IMR-90 (cell line): ENCODE results near the gene TACC3. TPM values are rescaled to one million over a fixed set of nuclear protein-coding genes. Genes with fewer than 3 reads are reported as not detected.

Experiments used
- ATAC-seq: fragments of 200-7000 bp; cut with Tn5 transposase; 2 replicates; pipeline ENCODE4 v1.9.1; 2020; ENCODE audit warnings: low read depth, mild to moderate bottlenecking, moderate library complexity
- BruUV-seq: library from RNA; stranded (reverse); fragments of 400-500 nt; replicated peaks from 2 replicates; lab custom pipeline; 2021; lab: Mats Ljungman, UMichigan
- CTCF ChIA-PET: fragments of 300-600 bp; formaldehyde crosslinking; extraction: SDS; loops from one replicate; lab custom pipeline; 2021; ENCODE audit warnings: antibody characterized with exemption; lab: Yijun Ruan, JAX
- POLR2A ChIA-PET: fragments of 300-600 bp; sonication (Branson Sonifier 250); formaldehyde crosslinking; loops from one replicate; lab custom pipeline; 2022; ENCODE audit warnings: antibody characterized with exemption; ENCODE audit not compliant: unreplicated experiment; lab: Charles Lee
- DNase-seq: peaks from one replicate; pipeline ENCODE4 v3.0.0; 2013
- H2AFZ ChIP-seq: replicated peaks from 2 replicates; pipeline ENCODE3; 2013; ENCODE audit warnings: low read length, mild to moderate bottlenecking; ENCODE audit not compliant: poor library complexity
- H2AK5ac ChIP-seq: 2 replicates; pipeline ENCODE4 v1.6.1; 2013; ENCODE audit warnings: low read depth, low read length, inconsistent platforms
- H2AK9ac ChIP-seq: replicated peaks from 2 replicates; pipeline ENCODE3; 2013; ENCODE audit warnings: mild to moderate bottlenecking, low read depth, low read length, moderate library complexity; ENCODE audit not compliant: poor library complexity
- H2BK120ac ChIP-seq: 2 replicates; pipeline ENCODE4 v1.6.1; 2013; ENCODE audit warnings: low read depth, low read length, inconsistent platforms
- H2BK15ac ChIP-seq: 3 replicates; pipeline ENCODE4 v1.6.1; 2013; ENCODE audit warnings: low read depth, low read length, inconsistent platforms
- H2BK20ac ChIP-seq: 2 replicates; pipeline ENCODE4 v1.6.1; 2013; ENCODE audit warnings: low read depth, mild to moderate bottlenecking, inconsistent platforms, low read length, moderate library complexity
- H2BK5ac ChIP-seq: 2 replicates; pipeline ENCODE4 v1.6.1; 2013; ENCODE audit warnings: mild to moderate bottlenecking, low read depth, low read length, inconsistent platforms; ENCODE audit not compliant: poor library complexity, severe bottlenecking
- H3K14ac ChIP-seq: replicated peaks from 2 replicates; pipeline ENCODE4 v1.6.1; 2013; ENCODE audit warnings: low read depth, low read length, inconsistent platforms
- H3K18ac ChIP-seq: 2 replicates; pipeline ENCODE4 v1.6.1; 2013; ENCODE audit warnings: low read depth, low read length, control low read depth
- H3K23ac ChIP-seq: 2 replicates; pipeline ENCODE4 v1.6.1; 2013; ENCODE audit warnings: low read depth, low read length, inconsistent platforms
- H3K27ac ChIP-seq: 2 replicates; pipeline ENCODE4 v1.5.1; 2013; ENCODE audit warnings: mild to moderate bottlenecking, control low read depth, low read length; ENCODE audit not compliant: insufficient read depth
- H3K27me3 ChIP-seq: 2 replicates; pipeline ENCODE4 v1.6.1; 2013; ENCODE audit warnings: low read length; ENCODE audit not compliant: control insufficient read depth, insufficient read depth
- H3K36me3 ChIP-seq: 2 replicates; pipeline ENCODE4 v1.6.1; 2013; ENCODE audit warnings: low read length, mixed read lengths; ENCODE audit not compliant: control insufficient read depth, insufficient read depth
- H3K4ac ChIP-seq: 2 replicates; pipeline ENCODE4 v1.6.1; 2013; ENCODE audit warnings: low read depth, low read length, inconsistent platforms
- H3K4me1 ChIP-seq: 2 replicates; pipeline ENCODE4 v1.6.1; 2013; ENCODE audit warnings: low read length, mixed read lengths; ENCODE audit not compliant: control insufficient read depth, insufficient read depth
- H3K4me2 ChIP-seq: 2 replicates; pipeline ENCODE4 v1.6.1; 2013; ENCODE audit warnings: low read depth, mild to moderate bottlenecking, control low read depth, low read length, moderate library complexity
- H3K4me3 ChIP-seq: 2 replicates; pipeline ENCODE4 v1.5.1; 2013; ENCODE audit warnings: low read depth, mild to moderate bottlenecking, control low read depth, low read length, moderate library complexity; ENCODE audit not compliant: insufficient read depth
- H3K56ac ChIP-seq: 2 replicates; pipeline ENCODE4 v1.6.1; 2013; ENCODE audit warnings: low read length, inconsistent platforms; ENCODE audit not compliant: insufficient read depth; ENCODE audit errors: extremely low read depth
- H3K79me1 ChIP-seq, 2 experiments: 2 replicates each; pipeline ENCODE4 v1.6.1; 2013; ENCODE audit warnings: low read length in 2 of 2, inconsistent platforms in 1 of 2, low read depth in 1 of 2
- H3K9ac ChIP-seq: 2 replicates; pipeline ENCODE4 v1.6.1; 2013; ENCODE audit warnings: low read depth, low read length, control low read depth
- H3K9me1 ChIP-seq: 2 replicates; pipeline ENCODE4 v1.6.1; 2013; ENCODE audit warnings: low read length, inconsistent platforms; ENCODE audit not compliant: insufficient read depth
- H3K9me3 ChIP-seq: 2 replicates; pipeline ENCODE4 v1.6.1; 2013; ENCODE audit warnings: low read length; ENCODE audit not compliant: control insufficient read depth, insufficient read depth
- H4K20me1 ChIP-seq: 2 replicates; pipeline ENCODE4 v1.6.1; 2013; ENCODE audit warnings: low read length, inconsistent platforms; ENCODE audit not compliant: insufficient read depth
- H4K5ac ChIP-seq: 2 replicates; pipeline ENCODE4 v1.6.1; 2013; ENCODE audit warnings: mild to moderate bottlenecking, low read depth, low read length, control low read depth
- H4K8ac ChIP-seq, 2 experiments: 2 replicates each; pipeline ENCODE4 v1.6.1; 2013; ENCODE audit warnings: low read depth in 2 of 2, low read length in 2 of 2, control low read depth in 1 of 2, inconsistent platforms in 1 of 2
- H4K91ac ChIP-seq: 2 replicates; pipeline ENCODE4 v1.6.1; 2013; ENCODE audit warnings: low read depth, low read length, inconsistent platforms; ENCODE audit not compliant: insufficient read depth
- BHLHE40 ChIP-seq: fragments of 150-350 bp; IDR thresholded peaks from 2 replicates; pipeline ENCODE4 v1.6.1; 2016; ENCODE audit warnings: mild to moderate bottlenecking, low read depth, low read length
- MAFK ChIP-seq: IDR thresholded peaks from 2 replicates; pipeline ENCODE4 v1.6.1; 2012; ENCODE audit warnings: low read depth, low read length, improper control_type of control experiment
- RAD21 ChIP-seq: IDR thresholded peaks from 2 replicates; pipeline ENCODE4 v1.6.1; 2012; ENCODE audit warnings: low read length, improper control_type of control experiment
- WGBS, 2 experiments: methylation state at CpG; one replicate each; pipeline versions ENCODE4 v1.1.5 to v1.1.7; 2013; ENCODE audit warnings: missing lambda C conversion rate in 2 of 2; ENCODE audit not compliant: insufficient read length in 1 of 2; ENCODE audit errors: extremely low coverage in 2 of 2; 5-methylcytosine and 5-hydroxymethylcytosine counted together
- dilution Hi-C: fragments of 300-500 bp; cut with HindIII; formaldehyde crosslinking; loops from one replicate; pipeline ENCODE4 v1.14.3; 2018; ENCODE audit warnings: low sequenced_read_pairs; ENCODE audit not compliant: unreplicated experiment
- in situ Hi-C: fragments of 300-500 bp; cut with MboI; formaldehyde crosslinking; loops from 3 replicates; pipeline ENCODE4 v1.14.3; 2019; ENCODE audit warnings: low sequenced_read_pairs, inconsistent platforms, mixed read lengths
- intact Hi-C: fragments of 100-400 bp; cut with micrococcal nuclease; formaldehyde crosslinking; loops from 2 replicates; pipeline ENCODE4 v1.10.0; 2022
- polyA plus RNA-seq, 3 experiments: library from polyadenylated mRNA; depleted of rRNA; stranded (reverse); fragments of >200 nt; gene quantifications; 2 replicates each; pipeline ENCODE4 v1.2.3, GENCODE V29; 2012; ENCODE audit warnings: low replicate concordance in 1 of 3
- total RNA-seq: library from RNA; depleted of rRNA; stranded (reverse); fragments of >200 nt; gene quantifications from 2 replicates; pipeline ENCODE4 v1.2.3, GENCODE V29; 2012

Gene TACC3
- total and polyA plus RNA-seq, 2 of the 4 experiments (the other 2 are of a cell fraction): 15.1 to 49.7 TPM

DNA sequence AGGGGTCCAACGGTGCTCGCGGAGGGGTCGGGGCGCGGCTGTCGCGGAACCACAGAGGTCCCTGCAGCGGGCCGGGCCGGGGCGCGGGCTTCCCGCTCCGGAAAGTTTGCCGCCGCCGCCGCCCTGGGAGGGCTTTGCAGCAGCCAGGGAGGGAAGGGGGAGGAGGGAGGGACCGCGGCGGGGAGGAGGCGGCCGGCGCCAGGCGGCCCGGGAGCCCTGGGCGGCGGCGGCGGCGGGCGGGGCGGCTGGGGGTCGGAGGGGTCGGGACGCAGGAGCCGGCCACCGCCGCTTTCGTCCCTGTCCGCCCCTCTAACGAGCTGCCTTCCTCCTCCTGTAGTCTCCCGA, 72.1 kb downstream of the TACC3 start:
- H2BK5ac ChIP-seq: no peak overlapping the region
- H3K23ac ChIP-seq: no peak overlapping the region
- intact Hi-C loops: no loop called here
- peaks cover 54% of the 10 kb centered on the region for H3K27me3 ChIP-seq
- H3K56ac ChIP-seq: no peak overlapping the region
- H2BK120ac ChIP-seq: no peak overlapping the region
- H3K14ac ChIP-seq: no peak overlapping the region
- peak overlapping the region; percentile 19; the same call in 1 of the 2 replicates for H3K4me2 ChIP-seq
- in situ Hi-C loops: no loop called here
- WGBS, 2 experiments: 7% methylated on average over 2 of the region's 44 CpGs; no CpG with 5 or more reads in 1 of the 2 experiments
- H4K20me1 ChIP-seq: peaks cover 6% of the 10 kb centered on the region
- dilution Hi-C loops: no loop called here
- no peak overlapping the region for H2AK9ac ChIP-seq
- TF ChIP-seq RAD21: no peak
- TF ChIP-seq BHLHE40: no peak
- no peak for TF ChIP-seq MAFK
- H2AFZ ChIP-seq: peak overlapping the region; percentile 81
- peak; percentile 67 for ATAC-seq
- no peaks in the 10 kb centered on the region for H3K79me1 ChIP-seq
- CTCF ChIA-PET: interaction anchor here (0.6 kb wide), 1 partner anchor 19 kb away, joined by 5 read pairs; no protein-coding TSS in a partner anchor
- no peak overlapping the region for H3K9ac ChIP-seq
- peaks cover 2% of the 10 kb centered on the region; the same call in 1 of the 2 replicates for H3K4me1 ChIP-seq
- H3K18ac ChIP-seq: no peak overlapping the region
- no peaks in the 10 kb centered on the region for H3K9me1 ChIP-seq
- no peak overlapping the region for H3K27ac ChIP-seq
- no peak overlapping the region for H2BK15ac ChIP-seq
- H4K91ac ChIP-seq: no peak overlapping the region
- H3K4me3 ChIP-seq: peak overlapping the region; percentile 65
- no peak overlapping the region for H2AK5ac ChIP-seq
- POLR2A ChIA-PET: no interaction called here
- no peaks in the 10 kb centered on the region for H3K9me3 ChIP-seq
- no peak overlapping the region for H4K8ac ChIP-seq
- H3K4ac ChIP-seq: no peak overlapping the region
- H2BK20ac ChIP-seq: no peak overlapping the region
- BruUV-seq: no TSS peak
- no peaks in the 10 kb centered on the region for H3K36me3 ChIP-seq
- H4K5ac ChIP-seq: no peak overlapping the region
- DNase-seq: no peak
